WTC11 (cell line): ENCODE measurements around the gene RHBDD1.

Experiments
- ATF2 ChIP-seq: sonication (generic); formaldehyde crosslinking; IDR thresholded peaks from 2 replicates; pipeline ENCODE4 v1.8.1; 2022; ENCODE audit warnings: low read depth, missing genetic modification reagents, borderline replicate concordance
- CTCF ChIP-seq: fragments of 200-600 bp; IDR thresholded peaks from 2 replicates; pipeline ENCODE4 v1.8.0; 2022; ENCODE audit warnings: antibody characterized with exemption
- FOXK1 ChIP-seq: sonication (generic); formaldehyde crosslinking; IDR thresholded peaks from 2 replicates; pipeline ENCODE4 v1.8.0; 2022; ENCODE audit warnings: mild to moderate bottlenecking, moderate library complexity, missing genetic modification reagents
- IRF2 ChIP-seq: sonication (generic); formaldehyde crosslinking; IDR thresholded peaks from 2 replicates; pipeline ENCODE4 v1.8.0; 2022; ENCODE audit warnings: low read depth, missing genetic modification reagents, borderline replicate concordance
- SP1 ChIP-seq: sonication (generic); formaldehyde crosslinking; conservative IDR thresholded peaks from 2 replicates; pipeline ENCODE4 v1.8.1; 2022; ENCODE audit warnings: missing genetic modification reagents
- TCF7 ChIP-seq: sonication (generic); formaldehyde crosslinking; IDR thresholded peaks from 2 replicates; pipeline ENCODE4 v1.8.0; 2022; ENCODE audit warnings: mild to moderate bottlenecking, low read depth, missing genetic modification reagents, moderate library complexity
- USF2 ChIP-seq: sonication (generic); formaldehyde crosslinking; IDR thresholded peaks from 2 replicates; pipeline ENCODE4 v1.8.1; 2023; ENCODE audit warnings: mild to moderate bottlenecking, missing genetic modification reagents, moderate library complexity
- ZNF121 ChIP-seq: sonication (generic); formaldehyde crosslinking; IDR thresholded peaks from 2 replicates; pipeline ENCODE4 v1.8.0; 2023; ENCODE audit warnings: missing genetic modification reagents
- ZNF138 ChIP-seq: sonication (generic); formaldehyde crosslinking; conservative IDR thresholded peaks from 2 replicates; pipeline ENCODE4 v1.8.1; 2022; ENCODE audit warnings: mild to moderate bottlenecking, moderate library complexity, missing genetic modification reagents
- ZNF396 ChIP-seq: fragments of 250-450 bp; sonication (Bioruptor Pico); IDR thresholded peaks from 2 replicates; pipeline ENCODE4 v1.8.0; 2021; ENCODE audit warnings: mild to moderate bottlenecking, moderate library complexity, borderline replicate concordance
- ZNF416 ChIP-seq: fragments of 250-450 bp; sonication (Bioruptor Pico); IDR thresholded peaks from 2 replicates; pipeline ENCODE4 v1.9.0; 2021; ENCODE audit warnings: mild to moderate bottlenecking, inconsistent platforms
- TF ChIP-seq, protein P1 (sequence below): sonication (generic); formaldehyde crosslinking; IDR thresholded peaks from 2 replicates; pipeline ENCODE4 v1.8.1; 2022; ENCODE audit warnings: mild to moderate bottlenecking, moderate library complexity, missing genetic modification reagents
- TF ChIP-seq, protein P2 (sequence below): sonication (generic); formaldehyde crosslinking; IDR thresholded peaks from 2 replicates; pipeline ENCODE4 v1.8.0; 2023; ENCODE audit warnings: mild to moderate bottlenecking, missing genetic modification reagents
- TF ChIP-seq, protein P3 (sequence below): sonication (generic); formaldehyde crosslinking; IDR thresholded peaks from 2 replicates; pipeline ENCODE4 v1.8.0; 2022; ENCODE audit warnings: mild to moderate bottlenecking, missing genetic modification reagents

- TF ChIP-seq CTCF, result no peak
- TF ChIP-seq FOXK1 (CRISPR knock-in tag), result no peak
- no peak for TF ChIP-seq IRF2 (CRISPR knock-in tag)
- TF ChIP-seq ZNF121 (CRISPR knock-in tag), result no peak
- TF ChIP-seq, protein P1, sequence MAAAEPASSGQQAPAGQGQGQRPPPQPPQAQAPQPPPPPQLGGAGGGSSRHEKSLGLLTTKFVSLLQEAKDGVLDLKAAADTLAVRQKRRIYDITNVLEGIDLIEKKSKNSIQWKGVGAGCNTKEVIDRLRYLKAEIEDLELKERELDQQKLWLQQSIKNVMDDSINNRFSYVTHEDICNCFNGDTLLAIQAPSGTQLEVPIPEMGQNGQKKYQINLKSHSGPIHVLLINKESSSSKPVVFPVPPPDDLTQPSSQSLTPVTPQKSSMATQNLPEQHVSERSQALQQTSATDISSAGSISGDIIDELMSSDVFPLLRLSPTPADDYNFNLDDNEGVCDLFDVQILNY (CRISPR knock-in tag), result no peak
- no peak for TF ChIP-seq USF2
- TF ChIP-seq, protein P2, sequence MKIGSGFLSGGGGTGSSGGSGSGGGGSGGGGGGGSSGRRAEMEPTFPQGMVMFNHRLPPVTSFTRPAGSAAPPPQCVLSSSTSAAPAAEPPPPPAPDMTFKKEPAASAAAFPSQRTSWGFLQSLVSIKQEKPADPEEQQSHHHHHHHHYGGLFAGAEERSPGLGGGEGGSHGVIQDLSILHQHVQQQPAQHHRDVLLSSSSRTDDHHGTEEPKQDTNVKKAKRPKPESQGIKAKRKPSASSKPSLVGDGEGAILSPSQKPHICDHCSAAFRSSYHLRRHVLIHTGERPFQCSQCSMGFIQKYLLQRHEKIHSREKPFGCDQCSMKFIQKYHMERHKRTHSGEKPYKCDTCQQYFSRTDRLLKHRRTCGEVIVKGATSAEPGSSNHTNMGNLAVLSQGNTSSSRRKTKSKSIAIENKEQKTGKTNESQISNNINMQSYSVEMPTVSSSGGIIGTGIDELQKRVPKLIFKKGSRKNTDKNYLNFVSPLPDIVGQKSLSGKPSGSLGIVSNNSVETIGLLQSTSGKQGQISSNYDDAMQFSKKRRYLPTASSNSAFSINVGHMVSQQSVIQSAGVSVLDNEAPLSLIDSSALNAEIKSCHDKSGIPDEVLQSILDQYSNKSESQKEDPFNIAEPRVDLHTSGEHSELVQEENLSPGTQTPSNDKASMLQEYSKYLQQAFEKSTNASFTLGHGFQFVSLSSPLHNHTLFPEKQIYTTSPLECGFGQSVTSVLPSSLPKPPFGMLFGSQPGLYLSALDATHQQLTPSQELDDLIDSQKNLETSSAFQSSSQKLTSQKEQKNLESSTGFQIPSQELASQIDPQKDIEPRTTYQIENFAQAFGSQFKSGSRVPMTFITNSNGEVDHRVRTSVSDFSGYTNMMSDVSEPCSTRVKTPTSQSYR (CRISPR knock-in tag), result no peak
- TF ChIP-seq, protein P3, sequence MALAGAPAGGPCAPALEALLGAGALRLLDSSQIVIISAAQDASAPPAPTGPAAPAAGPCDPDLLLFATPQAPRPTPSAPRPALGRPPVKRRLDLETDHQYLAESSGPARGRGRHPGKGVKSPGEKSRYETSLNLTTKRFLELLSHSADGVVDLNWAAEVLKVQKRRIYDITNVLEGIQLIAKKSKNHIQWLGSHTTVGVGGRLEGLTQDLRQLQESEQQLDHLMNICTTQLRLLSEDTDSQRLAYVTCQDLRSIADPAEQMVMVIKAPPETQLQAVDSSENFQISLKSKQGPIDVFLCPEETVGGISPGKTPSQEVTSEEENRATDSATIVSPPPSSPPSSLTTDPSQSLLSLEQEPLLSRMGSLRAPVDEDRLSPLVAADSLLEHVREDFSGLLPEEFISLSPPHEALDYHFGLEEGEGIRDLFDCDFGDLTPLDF (CRISPR knock-in tag), result no peak
- no peak for TF ChIP-seq TCF7 (CRISPR knock-in tag)
- no peak for TF ChIP-seq ZNF138 (CRISPR knock-in tag)
- no peak for TF ChIP-seq ZNF396 (CRISPR knock-in tag)
- TF ChIP-seq ZNF416, result no peak
- no peak for TF ChIP-seq ATF2 (CRISPR knock-in tag)
- TF ChIP-seq SP1 (CRISPR knock-in tag), result no peak
These were observed 33.5 kb downstream of the RHBDD1 start for GRCh38 chr2:226869371-226869770.
